HG03565 (cell line): ENCODE measurements around the gene HECW1.

Experiments
- ATAC-seq: cut with Tn5 transposase; IDR thresholded peaks from one replicate; pipeline ENCODE4 v1.9.1; 2021; ENCODE audit warnings: mild to moderate bottlenecking, moderate library complexity; ENCODE audit not compliant: unreplicated experiment

Gene HECW1

GRCh38 chr7:43405948-43406347 lies 293.5 kb downstream of the HECW1 start:
- ATAC-seq = no peak

- no peak for ATAC-seq
Measured at GRCh38 chr7:43406961-43407360, 294.5 kb downstream of the HECW1 start.

- no peak for ATAC-seq
Measured at GRCh38 chr7:43408981-43409380, 296.5 kb downstream of the HECW1 start.

- no peak for ATAC-seq
Measured at GRCh38 chr7:43417455-43417854, 305.0 kb downstream of the HECW1 start.

- ATAC-seq = no peak
Measured at GRCh38 chr7:43430411-43430810, 318.0 kb downstream of the HECW1 start.

GRCh38 chr7:43431020-43431595 lies 318.7 kb downstream of the HECW1 start:
- ATAC-seq = no peak

GRCh38 chr7:43433639-43434038 lies 321.2 kb downstream of the HECW1 start:
- no peak for ATAC-seq

- no peak for ATAC-seq
Measured at GRCh38 chr7:43437001-43437400, 324.6 kb downstream of the HECW1 start.

GRCh38 chr7:43438897-43439479 lies 326.5 kb downstream of the HECW1 start:
- ATAC-seq = no peak

- ATAC-seq = peak; percentile 41
Measured at GRCh38 chr7:43439631-43440401, 327.4 kb downstream of the HECW1 start.

- ATAC-seq = no peak
Measured at GRCh38 chr7:43441231-43442130, 329.0 kb downstream of the HECW1 start.

GRCh38 chr7:43443381-43443780 lies 330.9 kb downstream of the HECW1 start:
- ATAC-seq = no peak

GRCh38 chr7:43444711-43445578 lies 332.5 kb downstream of the HECW1 start:
- ATAC-seq = no peak

- no peak for ATAC-seq
Measured at GRCh38 chr7:43449577-43449976, 337.1 kb downstream of the HECW1 start.

GRCh38 chr7:43450894-43451293 lies 338.4 kb downstream of the HECW1 start:
- no peak for ATAC-seq

- peak; percentile 51 for ATAC-seq
Measured at GRCh38 chr7:43454936-43455518, 342.6 kb downstream of the HECW1 start.

- ATAC-seq = no peak
Measured at GRCh38 chr7:43456200-43456599, 343.8 kb downstream of the HECW1 start.

GRCh38 chr7:43458330-43459018 lies 346.0 kb downstream of the HECW1 start:
- no peak for ATAC-seq

GRCh38 chr7:43459019-43459337 lies 346.5 kb downstream of the HECW1 start:
- no peak for ATAC-seq
